ENCODE results near the gene LGALS3.

LGALS3 gene

GRCh38 chr14:55128386-55129085 lies 516 bp upstream of the LGALS3 start:
- H3K36me3 ChIP-seq (ENCODE audit: control insufficient read depth in 2 of 2, insufficient read depth in 1 of 2, low read length in 2 of 2), result no peaks in the 10 kb centered on the region
- ChIA-PET POLR2A (interaction anchor here (0.6 to 1.8 kb wide), 3 partner anchors 25 to 34 kb away, joined by 3 to 7 read pairs (median 3); no protein-coding TSS in a partner anchor), CTCF (no interaction called here)
- peaks cover 19% of the 10 kb centered on the region for H3K4me1 ChIP-seq (ENCODE audit: control insufficient read depth, insufficient read depth, low read length)
- no peak overlapping the region; the same call in 1 of the 2 replicates for H3K27ac ChIP-seq (ENCODE audit: extremely low read depth, low read depth, low read length)
- peak overlapping the region; percentile 49 for H3K4me3 ChIP-seq (ENCODE audit: low read depth, low read length)
- no peak for TF ChIP-seq RBAK (tag by site-specific recombination; IDR thresholded peaks at IDR 0.05)
- TF ChIP-seq ZNF449 (tag by site-specific recombination; IDR thresholded peaks at IDR 0.05), result no peak
- TF ChIP-seq ZNF513 (tag by site-specific recombination; IDR thresholded peaks at IDR 0.05), result no peak
- TF ChIP-seq ZBTB20 (tag by site-specific recombination; IDR thresholded peaks at IDR 0.05), result no peak
- TF ChIP-seq ZNF791 (tag by site-specific recombination; IDR thresholded peaks at IDR 0.05), result no peak
- TF ChIP-seq ZNF837 (tag by site-specific recombination; IDR thresholded peaks at IDR 0.05), result no peak
- no peak for TF ChIP-seq ZEB2 (tag by site-specific recombination; IDR thresholded peaks at IDR 0.05)
- no peak for TF ChIP-seq ZNF324 (tag by site-specific recombination; IDR thresholded peaks at IDR 0.05)
- TF ChIP-seq ZNF26 (tag by site-specific recombination; IDR thresholded peaks at IDR 0.05), result no peak
- TF ChIP-seq PRDM4 (tag by site-specific recombination; IDR thresholded peaks at IDR 0.05), result no peak
- TF ChIP-seq ZNF558 (tag by site-specific recombination; IDR thresholded peaks at IDR 0.05), result no peak
- no peak for TF ChIP-seq ZNF398 (tag by site-specific recombination; IDR thresholded peaks at IDR 0.05)
- TF ChIP-seq ZNF830 (tag by site-specific recombination; IDR thresholded peaks at IDR 0.05; ENCODE audit: low read depth), result no peak
- TF ChIP-seq ZNF223 (tag by site-specific recombination; IDR thresholded peaks at IDR 0.05), result no peak
- TF ChIP-seq ZFP37 (tag by site-specific recombination; IDR thresholded peaks at IDR 0.05), result no peak
- H3K9me3 ChIP-seq (ENCODE audit: control insufficient read depth, insufficient read depth, low read depth, low read length), result no peaks in the 10 kb centered on the region

All from HEK293 (cell line).